Measurements from ENCODE around the gene VAV2.
"Not testable (repeated sequence)": the region's sequence is repeated elsewhere in the genome, so short reads cannot be mapped to it uniquely, and the experiment has no call there.

The VAV2 gene

DNA sequence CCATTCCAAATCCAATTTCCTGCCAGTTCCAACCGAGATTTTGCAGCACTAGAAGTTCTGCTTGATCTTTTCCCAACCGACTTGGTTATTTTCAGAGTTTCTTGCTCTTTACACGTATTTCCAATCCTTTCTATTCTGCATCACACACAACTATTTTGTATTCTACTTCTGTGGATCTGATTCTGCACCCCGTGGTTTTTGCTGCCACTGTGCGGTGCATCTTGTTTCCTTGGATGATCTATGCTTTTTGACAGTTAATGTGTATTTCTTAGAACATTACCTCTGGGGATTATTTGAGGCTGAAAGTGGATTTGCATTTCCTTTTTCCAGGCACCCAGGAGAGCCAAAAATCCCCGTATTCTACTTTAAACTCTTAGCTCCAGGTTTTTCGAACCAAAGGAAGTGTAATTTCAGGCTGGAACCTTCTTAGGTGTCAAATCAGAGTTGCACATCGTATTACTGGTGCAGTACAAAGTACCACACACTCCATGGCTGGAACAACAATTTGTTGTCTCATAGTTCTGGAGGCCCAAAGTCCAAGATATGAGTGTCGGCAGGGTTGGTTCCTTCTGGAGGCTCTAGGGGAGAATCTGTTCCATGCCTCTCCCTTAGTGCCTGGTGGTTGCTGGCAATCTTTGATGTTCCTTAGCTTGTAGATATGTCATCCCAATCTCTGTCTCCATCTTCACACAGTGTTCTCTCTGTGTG is 239.2 kb downstream of the VAV2 start:
- no peak overlapping the region for H3K4me3 ChIP-seq (ENCODE audit: low read length)
- TF ChIP-seq, protein P1, sequence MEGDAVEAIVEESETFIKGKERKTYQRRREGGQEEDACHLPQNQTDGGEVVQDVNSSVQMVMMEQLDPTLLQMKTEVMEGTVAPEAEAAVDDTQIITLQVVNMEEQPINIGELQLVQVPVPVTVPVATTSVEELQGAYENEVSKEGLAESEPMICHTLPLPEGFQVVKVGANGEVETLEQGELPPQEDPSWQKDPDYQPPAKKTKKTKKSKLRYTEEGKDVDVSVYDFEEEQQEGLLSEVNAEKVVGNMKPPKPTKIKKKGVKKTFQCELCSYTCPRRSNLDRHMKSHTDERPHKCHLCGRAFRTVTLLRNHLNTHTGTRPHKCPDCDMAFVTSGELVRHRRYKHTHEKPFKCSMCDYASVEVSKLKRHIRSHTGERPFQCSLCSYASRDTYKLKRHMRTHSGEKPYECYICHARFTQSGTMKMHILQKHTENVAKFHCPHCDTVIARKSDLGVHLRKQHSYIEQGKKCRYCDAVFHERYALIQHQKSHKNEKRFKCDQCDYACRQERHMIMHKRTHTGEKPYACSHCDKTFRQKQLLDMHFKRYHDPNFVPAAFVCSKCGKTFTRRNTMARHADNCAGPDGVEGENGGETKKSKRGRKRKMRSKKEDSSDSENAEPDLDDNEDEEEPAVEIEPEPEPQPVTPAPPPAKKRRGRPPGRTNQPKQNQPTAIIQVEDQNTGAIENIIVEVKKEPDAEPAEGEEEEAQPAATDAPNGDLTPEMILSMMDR (IDR thresholded peaks at IDR 0.05; ENCODE audit: insufficient read depth, low read depth, low read length, missing control alignments) = no peak
- DNase-seq (ENCODE audit: low read depth) = no peak

DNA sequence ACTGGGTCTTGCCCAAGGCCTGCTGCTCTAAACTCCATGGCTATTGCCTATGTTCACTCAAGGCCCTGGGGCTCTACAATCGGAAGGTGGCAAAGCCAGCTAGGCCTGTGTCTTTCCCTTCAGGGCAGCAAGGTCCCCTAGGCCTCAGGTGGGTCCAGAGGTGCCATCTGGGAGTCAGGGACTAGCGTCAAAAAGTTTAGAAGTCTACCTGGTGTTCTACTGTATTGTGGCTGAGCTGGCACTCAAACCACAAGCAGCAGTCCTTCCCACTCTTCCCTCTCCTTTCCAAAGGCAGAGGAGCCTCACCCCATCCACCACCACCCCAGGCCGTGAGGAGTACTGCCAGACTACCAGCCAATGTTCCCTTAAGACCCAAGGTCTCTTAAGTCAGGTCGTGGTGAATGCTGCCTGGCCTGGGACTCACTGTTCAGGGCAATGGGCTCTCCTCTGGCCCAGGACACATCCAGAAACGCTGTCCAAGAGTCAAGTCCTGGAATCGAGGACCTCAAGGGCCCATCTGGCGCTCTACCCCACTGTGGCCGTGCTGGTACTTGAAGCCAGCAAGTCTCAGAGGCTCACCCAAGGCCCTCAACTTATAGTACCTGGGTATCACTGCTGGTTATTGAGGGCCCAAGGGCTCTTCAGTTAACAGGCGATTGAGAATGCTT is 241.0 kb downstream of the VAV2 start:
- H3K4me3 ChIP-seq (ENCODE audit: low read length) = no peak overlapping the region
- TF ChIP-seq, protein P1 (IDR thresholded peaks at IDR 0.05; ENCODE audit: insufficient read depth, low read depth, low read length, missing control alignments) = no peak
- no peak for DNase-seq (ENCODE audit: low read depth)

DNA sequence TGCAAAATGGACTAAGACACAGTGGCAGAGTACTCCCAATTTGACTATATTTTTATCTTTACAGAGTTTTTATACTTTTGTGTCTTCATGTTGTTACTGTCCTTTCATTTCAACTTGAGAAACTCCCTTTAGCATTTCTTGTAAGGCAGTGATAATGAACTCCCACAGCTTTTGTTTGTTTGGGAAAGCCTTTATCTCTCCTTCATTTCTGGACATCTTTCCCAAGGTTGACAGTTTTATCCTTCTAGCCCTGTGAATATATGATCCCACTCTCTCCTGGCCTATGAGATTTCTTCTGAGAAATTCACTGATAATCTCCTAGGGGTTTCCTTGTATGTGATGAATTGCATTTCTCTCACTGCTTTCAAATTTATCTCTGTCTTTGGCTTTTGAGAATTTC is 244.8 kb downstream of the VAV2 start:
- TF ChIP-seq, protein P1 (IDR thresholded peaks at IDR 0.05; ENCODE audit: insufficient read depth, low read depth, low read length, missing control alignments) = no peak
- no peak for DNase-seq (ENCODE audit: low read depth)
- no peak overlapping the region for H3K4me3 ChIP-seq (ENCODE audit: low read length)

DNA sequence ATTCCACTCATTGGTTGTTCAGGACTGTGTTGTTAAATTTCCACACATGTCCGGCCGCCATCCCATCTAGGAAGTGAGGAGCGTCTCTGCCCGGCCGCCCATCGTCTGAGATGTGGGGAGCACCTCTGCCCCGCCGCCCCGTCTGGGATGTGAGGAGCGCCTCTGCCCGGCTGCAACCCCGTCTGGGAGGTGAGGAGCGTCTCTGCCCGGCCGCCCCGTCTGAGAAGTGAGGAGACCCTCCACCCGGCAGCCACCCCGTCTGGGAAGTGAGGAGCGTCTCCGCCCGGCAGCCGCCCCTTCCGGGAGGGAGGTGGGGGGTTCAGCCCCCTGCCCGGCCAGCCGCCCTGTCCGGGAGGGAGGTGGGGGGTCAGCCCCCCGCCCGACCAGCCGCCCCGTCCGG is 247.6 kb downstream of the VAV2 start:
- H3K4me3 ChIP-seq (ENCODE audit: low read length); DNase-seq (ENCODE audit: low read depth): not testable (repeated sequence)

DNA sequence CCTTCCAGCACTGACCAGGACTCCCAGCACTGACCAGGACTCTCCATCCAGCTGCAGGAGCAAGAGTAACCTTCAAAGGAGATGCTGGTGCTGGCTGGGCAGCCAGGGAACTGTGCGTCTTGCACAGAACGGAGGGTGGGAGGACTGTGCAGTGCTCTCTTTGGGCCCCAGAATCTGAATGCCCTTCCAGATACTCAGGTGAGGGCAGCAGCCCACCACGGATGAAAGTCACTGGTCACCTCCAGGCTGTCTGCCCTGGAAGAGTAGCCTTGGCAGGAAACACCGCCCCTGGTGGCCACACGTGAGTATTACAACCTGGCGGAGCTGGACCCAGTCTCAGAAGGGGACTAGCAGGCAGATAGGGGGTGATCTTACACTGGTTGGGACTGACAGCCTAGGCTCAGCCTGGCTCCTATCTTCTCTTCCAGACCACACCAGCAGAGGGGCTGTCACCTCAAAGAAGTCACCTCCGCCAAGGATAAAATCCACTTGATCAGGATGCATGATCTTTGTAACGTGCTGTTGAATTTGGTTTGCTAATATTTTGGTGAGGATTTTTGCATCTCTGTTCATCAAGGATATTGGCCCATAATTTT is 249.2 kb downstream of the VAV2 start:
- peak; percentile 63 for DNase-seq (ENCODE audit: low read depth)

DNA sequence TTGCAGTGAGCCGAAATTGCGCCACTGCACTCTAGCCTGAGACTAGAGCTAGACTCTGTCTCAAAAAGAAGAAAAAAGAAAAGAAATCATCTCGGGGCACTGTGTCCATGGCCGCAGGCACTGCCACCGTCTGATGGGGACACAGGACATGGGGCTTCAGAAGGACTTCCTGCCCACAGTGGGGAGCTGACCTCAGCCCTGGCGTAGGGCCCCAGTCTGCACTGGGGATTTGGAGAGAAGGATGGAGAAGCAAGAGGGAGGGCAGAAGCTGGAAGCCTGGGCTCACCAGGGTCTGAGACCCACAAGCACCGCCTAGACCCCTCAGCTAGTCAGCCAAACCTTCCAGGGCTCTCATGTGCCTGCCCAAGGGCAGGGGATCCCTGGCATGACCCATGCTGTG is 249.9 kb downstream of the VAV2 start:
- H3K4me3 ChIP-seq (ENCODE audit: low read length) = no peak overlapping the region
- TF ChIP-seq, protein P1 (IDR thresholded peaks at IDR 0.05; ENCODE audit: insufficient read depth, low read depth, low read length, missing control alignments) = no peak
- no peak for DNase-seq (ENCODE audit: low read depth)

More for the DNA sequence above, 249.2 kb downstream of the VAV2 start:
- TF ChIP-seq, protein P1 (IDR thresholded peaks at IDR 0.05; ENCODE audit: insufficient read depth, low read depth, low read length, missing control alignments) = peak; percentile 96
- H3K4me3 ChIP-seq (ENCODE audit: low read length) = no peak overlapping the region

DNA sequence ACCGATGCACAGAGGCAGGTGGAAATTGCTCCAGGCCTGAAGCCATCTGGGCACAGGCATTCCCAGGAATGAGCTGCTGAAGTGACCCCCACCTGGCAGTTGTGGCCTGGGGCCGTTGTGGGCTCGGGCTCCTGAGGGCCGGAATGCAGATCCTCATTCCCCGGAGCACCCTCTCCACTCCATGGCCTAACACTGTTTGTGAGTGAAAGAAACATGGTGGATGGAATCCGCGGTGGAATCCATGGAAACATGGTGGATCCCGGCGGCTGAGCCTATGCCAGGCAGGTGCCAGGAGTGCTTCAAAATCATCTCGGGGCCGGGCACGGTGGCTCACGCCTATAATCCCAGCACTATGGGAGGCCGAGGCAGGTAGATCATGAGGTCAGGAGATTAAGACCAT is 250.4 kb downstream of the VAV2 start:
- TF ChIP-seq, protein P1 (IDR thresholded peaks at IDR 0.05; ENCODE audit: insufficient read depth, low read depth, low read length, missing control alignments) = no peak
- DNase-seq (ENCODE audit: low read depth) = no peak
- no peak overlapping the region for H3K4me3 ChIP-seq (ENCODE audit: low read length)
